Activated effector memory CD4-positive, alpha-beta T cell treated with anti-CD3 and anti-CD28 coated beads, Interleukin-2, amount 50 U/mL, for 16 hours (primary cell): ENCODE data around the gene APP.

Experiments used
- DNase-seq: peaks from one replicate; pipeline ENCODE4 v3.0.0-alpha.2; 2020

APP gene

GRCh38 chr21:26170471-26171257, at the start of gene APP:
TSS of gene APP (minus strand) at chr21:26170770. CDS start at chr21:26170620, 150 bp downstream.
- peak; percentile 96 for DNase-seq

- DNase-seq: no peak
Measured at GRCh38 chr21:26212220-26212619, 41.6 kb upstream of the APP start.

- no peak for DNase-seq
Measured at GRCh38 chr21:26210614-26211013, 40.0 kb upstream of the APP start.

GRCh38 chr21:26207021-26207420, 36.5 kb upstream of the APP start:
- DNase-seq: no peak

GRCh38 chr21:26199456-26199855, 28.9 kb upstream of the APP start:
- DNase-seq: no peak

- DNase-seq: no peak
Measured at GRCh38 chr21:26195708-26196107, 25.1 kb upstream of the APP start.

GRCh38 chr21:26194811-26195251, 24.3 kb upstream of the APP start:
- no peak for DNase-seq

GRCh38 chr21:26194326-26194725, 23.8 kb upstream of the APP start:
- no peak for DNase-seq

GRCh38 chr21:26191609-26192008, 21.0 kb upstream of the APP start:
- no peak for DNase-seq

GRCh38 chr21:26188422-26188821, 17.9 kb upstream of the APP start:
- no peak for DNase-seq

GRCh38 chr21:26185446-26185845, 14.9 kb upstream of the APP start:
- DNase-seq: no peak

GRCh38 chr21:26185021-26185420, 14.5 kb upstream of the APP start:
- DNase-seq: no peak

- DNase-seq: no peak
Measured at GRCh38 chr21:26179501-26179900, 8.9 kb upstream of the APP start.

- no peak for DNase-seq
Measured at GRCh38 chr21:26177746-26178426, 7.3 kb upstream of the APP start.

GRCh38 chr21:26177187-26177586, 6.6 kb upstream of the APP start:
- DNase-seq: no peak

GRCh38 chr21:26171258-26172100, 909 bp upstream of the APP start:
- no peak for DNase-seq

GRCh38 chr21:26169611-26170470, 729 bp downstream of the APP start:
- DNase-seq: peak; percentile 80

- DNase-seq: peak; percentile 73
Measured at GRCh38 chr21:26169061-26169610, 1.4 kb downstream of the APP start.

- DNase-seq: no peak
Measured at GRCh38 chr21:26168371-26168770, 2.2 kb downstream of the APP start.

- no peak for DNase-seq
Measured at GRCh38 chr21:26167593-26167992, 3.0 kb downstream of the APP start.

GRCh38 chr21:26165331-26165730, 5.2 kb downstream of the APP start:
- DNase-seq: no peak

- DNase-seq: no peak
Measured at GRCh38 chr21:26164311-26164710, 6.3 kb downstream of the APP start.
